Lower leg skin (tissue), 3 donors: ENCODE data around the gene MTG1.

ENCODE experiments used
- POLR2A ChIP-seq, 2 donors: fragments of 450-650 bp; IDR thresholded peaks; one replicate each; pipeline ENCODE4 v1.6.1; 2016 to 2017; ENCODE audit warnings: antibody characterized with exemption in 2 of 2, mild to moderate bottlenecking in 1 of 2, moderate library complexity in 1 of 2
- TF ChIP-seq, protein P1 (sequence below), 3 donors: fragments of 450-650 bp; IDR thresholded peaks; one replicate each; pipeline ENCODE4 v1.5.1; 2016; ENCODE audit warnings: antibody characterized with exemption in 3 of 3, mild to moderate bottlenecking in 3 of 3, moderate library complexity in 2 of 3

GRCh38 chr10:133422807-133423771 is 29.1 kb downstream of the MTG1 start:
- TF ChIP-seq, protein P1, sequence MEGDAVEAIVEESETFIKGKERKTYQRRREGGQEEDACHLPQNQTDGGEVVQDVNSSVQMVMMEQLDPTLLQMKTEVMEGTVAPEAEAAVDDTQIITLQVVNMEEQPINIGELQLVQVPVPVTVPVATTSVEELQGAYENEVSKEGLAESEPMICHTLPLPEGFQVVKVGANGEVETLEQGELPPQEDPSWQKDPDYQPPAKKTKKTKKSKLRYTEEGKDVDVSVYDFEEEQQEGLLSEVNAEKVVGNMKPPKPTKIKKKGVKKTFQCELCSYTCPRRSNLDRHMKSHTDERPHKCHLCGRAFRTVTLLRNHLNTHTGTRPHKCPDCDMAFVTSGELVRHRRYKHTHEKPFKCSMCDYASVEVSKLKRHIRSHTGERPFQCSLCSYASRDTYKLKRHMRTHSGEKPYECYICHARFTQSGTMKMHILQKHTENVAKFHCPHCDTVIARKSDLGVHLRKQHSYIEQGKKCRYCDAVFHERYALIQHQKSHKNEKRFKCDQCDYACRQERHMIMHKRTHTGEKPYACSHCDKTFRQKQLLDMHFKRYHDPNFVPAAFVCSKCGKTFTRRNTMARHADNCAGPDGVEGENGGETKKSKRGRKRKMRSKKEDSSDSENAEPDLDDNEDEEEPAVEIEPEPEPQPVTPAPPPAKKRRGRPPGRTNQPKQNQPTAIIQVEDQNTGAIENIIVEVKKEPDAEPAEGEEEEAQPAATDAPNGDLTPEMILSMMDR (IDR thresholded peaks at IDR 0.05): no peak
- TF ChIP-seq POLR2A (IDR thresholded peaks at IDR 0.05): no peak
